Measurements from ENCODE around the gene EDA.

The EDA gene

GRCh38 chrX:69607616-69608015, 8.3 kb upstream of the EDA start:
- in situ Hi-C loops (cut with MboI; ENCODE audit: low sequenced_read_pairs, unreplicated experiment): no loop called here
- TF ChIP-seq CTCF (IDR thresholded peaks at IDR 0.05; ENCODE audit: borderline replicate concordance, control extremely low read depth, extremely low read depth, insufficient read depth, missing control alignments): no peak
- DNase-seq (ENCODE audit: low spot score): no peak

- DNase-seq (ENCODE audit: low spot score): no peak
- in situ Hi-C loops (cut with MboI; ENCODE audit: low sequenced_read_pairs, unreplicated experiment): no loop called here
- no peak for TF ChIP-seq CTCF (IDR thresholded peaks at IDR 0.05; ENCODE audit: borderline replicate concordance, control extremely low read depth, extremely low read depth, insufficient read depth, missing control alignments)
Observed at GRCh38 chrX:69613946-69614345, 2.0 kb upstream of the EDA start.

- in situ Hi-C loops (cut with MboI; ENCODE audit: low sequenced_read_pairs, unreplicated experiment): no loop called here
- no peak for TF ChIP-seq CTCF (IDR thresholded peaks at IDR 0.05; ENCODE audit: borderline replicate concordance, control extremely low read depth, extremely low read depth, insufficient read depth, missing control alignments)
- no peak for DNase-seq (ENCODE audit: low spot score)
Observed at GRCh38 chrX:69614886-69615285, 1.0 kb upstream of the EDA start.

GRCh38 chrX:69615342-69615741, 571 bp upstream of the EDA start:
- DNase-seq (ENCODE audit: low spot score): no peak
- in situ Hi-C loops (cut with MboI; ENCODE audit: low sequenced_read_pairs, unreplicated experiment): no loop called here
- no peak for TF ChIP-seq CTCF (IDR thresholded peaks at IDR 0.05; ENCODE audit: borderline replicate concordance, control extremely low read depth, extremely low read depth, insufficient read depth, missing control alignments)

GRCh38 chrX:69616457-69617203, 717 bp downstream of the EDA start:
- in situ Hi-C loops (cut with MboI; ENCODE audit: low sequenced_read_pairs, unreplicated experiment): no loop called here
- no peak for TF ChIP-seq CTCF (IDR thresholded peaks at IDR 0.05; ENCODE audit: borderline replicate concordance, control extremely low read depth, extremely low read depth, insufficient read depth, missing control alignments)
- DNase-seq (ENCODE audit: low spot score): peak; percentile 6

GRCh38 chrX:69618803-69619202, 2.9 kb downstream of the EDA start:
- in situ Hi-C loops (cut with MboI; ENCODE audit: low sequenced_read_pairs, unreplicated experiment): no loop called here
- TF ChIP-seq CTCF (IDR thresholded peaks at IDR 0.05; ENCODE audit: borderline replicate concordance, control extremely low read depth, extremely low read depth, insufficient read depth, missing control alignments): no peak
- no peak for DNase-seq (ENCODE audit: low spot score)

Data from GM13976 (cell line).